Stimulated activated effector memory CD8-positive, alpha-beta T cell treated with anti-CD3 and anti-CD28 coated beads, Interleukin-12 subunit alpha, Interleukin-12 subunit beta, amount 100 ng/mL, for 72 hours (primary cell): ENCODE results near the gene AP3M1.
"Not testable (repeated sequence)": the region's sequence is repeated elsewhere in the genome, so short reads cannot be mapped to it uniquely, and the experiment has no call there.

ENCODE experiments used
- ATAC-seq: fragments of 150-1000 bp; cut with Tn5 transposase; 2 replicates; pipeline ENCODE4 v1.10.0; 2021
- DNase-seq, 2 donors: peaks; one replicate each; pipeline ENCODE4 v3.0.0; 2021 to 2022; ENCODE audit warnings: low spot score in 2 of 2
- H3K27ac Mint-ChIP-seq: one replicate; pipeline ENCODE4 v1.8.0; 2022; ENCODE audit warnings: mild to moderate bottlenecking, mixed read lengths
- H3K36me3 Mint-ChIP-seq: one replicate; pipeline ENCODE4 v1.8.0; 2022; ENCODE audit warnings: mild to moderate bottlenecking, mixed read lengths
- H3K4me1 Mint-ChIP-seq: one replicate; pipeline ENCODE4 v1.8.0; 2022; ENCODE audit warnings: mixed read lengths
- H3K4me3 Mint-ChIP-seq: one replicate; pipeline ENCODE4 v1.8.0; 2022; ENCODE audit warnings: mild to moderate bottlenecking, mixed read lengths
- H3K9me3 Mint-ChIP-seq: one replicate; pipeline ENCODE4 v1.8.0; 2022; ENCODE audit warnings: mixed read lengths

Gene AP3M1, protein sequence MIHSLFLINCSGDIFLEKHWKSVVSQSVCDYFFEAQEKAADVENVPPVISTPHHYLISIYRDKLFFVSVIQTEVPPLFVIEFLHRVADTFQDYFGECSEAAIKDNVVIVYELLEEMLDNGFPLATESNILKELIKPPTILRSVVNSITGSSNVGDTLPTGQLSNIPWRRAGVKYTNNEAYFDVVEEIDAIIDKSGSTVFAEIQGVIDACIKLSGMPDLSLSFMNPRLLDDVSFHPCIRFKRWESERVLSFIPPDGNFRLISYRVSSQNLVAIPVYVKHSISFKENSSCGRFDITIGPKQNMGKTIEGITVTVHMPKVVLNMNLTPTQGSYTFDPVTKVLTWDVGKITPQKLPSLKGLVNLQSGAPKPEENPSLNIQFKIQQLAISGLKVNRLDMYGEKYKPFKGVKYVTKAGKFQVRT

GRCh38 chr10:74150204-74150989 is at the start of gene AP3M1:
Gene AP3M1 (minus strand): TSS chr10:74150828. CDS start chr10:74138379, 12,449 bp downstream.
- Mint-ChIP-seq H3K27ac (no peak within 1 kb of the TSS), H3K9me3 (no peaks in the 10 kb centered on the region), H3K36me3 (peaks cover 23% of the 10 kb centered on the region), H3K4me1 (peaks cover 37% of the 10 kb centered on the region), H3K4me3 (no peak within 1 kb of the TSS)
- DNase-seq (peak; percentile 68 to 86), ATAC-seq (peak; percentile 77)

GRCh38 chr10:74199315-74199714 is 48.7 kb upstream of the AP3M1 start:
- ATAC-seq = no peak
- H3K36me3 Mint-ChIP-seq = peaks cover 37% of the 10 kb centered on the region
- peaks cover 9% of the 10 kb centered on the region for H3K4me1 Mint-ChIP-seq
- no peak overlapping the region for H3K27ac Mint-ChIP-seq
- H3K4me3 Mint-ChIP-seq = no peak overlapping the region
- H3K9me3 Mint-ChIP-seq = no peaks in the 10 kb centered on the region
- DNase-seq = no peak

DNA sequence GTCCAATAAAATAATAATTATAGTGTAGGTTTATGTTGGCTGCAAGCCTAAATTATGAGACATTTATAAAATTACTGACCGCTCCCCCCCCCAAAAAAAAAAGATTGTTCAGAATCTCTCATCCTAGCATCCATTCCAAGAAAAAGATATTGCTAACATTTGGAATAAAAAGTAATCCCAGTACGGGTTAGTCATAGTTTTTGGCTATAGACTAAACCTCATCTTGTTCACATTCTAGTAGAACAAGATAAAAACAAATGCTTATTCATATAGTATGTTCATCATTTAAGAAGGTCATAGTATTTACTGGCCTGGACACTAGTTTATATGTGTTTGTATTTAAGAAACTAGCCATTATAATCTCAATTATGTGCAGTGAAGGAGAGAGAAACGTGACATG is 44.4 kb upstream of the AP3M1 start:
- ATAC-seq = no peak
- no peak overlapping the region for H3K4me3 Mint-ChIP-seq

DNA sequence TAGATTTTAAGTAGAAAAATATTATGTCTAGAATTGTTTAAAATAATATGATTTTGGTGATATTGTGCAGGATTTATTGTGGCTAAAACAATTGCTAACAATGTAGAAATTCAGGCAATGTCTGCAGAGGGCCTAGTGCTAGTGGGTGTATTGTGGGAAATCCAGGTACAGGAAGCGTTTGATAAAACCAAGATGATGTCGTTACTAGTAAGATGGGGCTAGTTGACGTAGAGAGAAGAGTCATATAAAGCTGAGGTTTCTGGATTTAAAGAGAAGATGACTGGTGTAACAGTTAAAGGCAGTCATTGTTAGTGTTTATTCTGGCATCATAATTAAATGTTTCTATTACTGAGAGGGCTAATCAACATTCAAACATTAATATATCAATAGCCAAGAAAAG is 43.9 kb upstream of the AP3M1 start:
- H3K4me3 Mint-ChIP-seq = no peak overlapping the region
- peaks cover 33% of the 10 kb centered on the region for H3K4me1 Mint-ChIP-seq
- no peak overlapping the region for H3K27ac Mint-ChIP-seq
- ATAC-seq (peak; percentile 93), DNase-seq (no peak)
- no peaks in the 10 kb centered on the region for H3K9me3 Mint-ChIP-seq
- H3K36me3 Mint-ChIP-seq = no peaks in the 10 kb centered on the region

More for the DNA sequence above, 44.4 kb upstream of the AP3M1 start:
- Mint-ChIP-seq H3K9me3 (no peaks in the 10 kb centered on the region), H3K4me1 (peaks cover 28% of the 10 kb centered on the region), H3K36me3 (no peaks in the 10 kb centered on the region), H3K27ac (no peak overlapping the region)
- DNase-seq = no peak

DNA sequence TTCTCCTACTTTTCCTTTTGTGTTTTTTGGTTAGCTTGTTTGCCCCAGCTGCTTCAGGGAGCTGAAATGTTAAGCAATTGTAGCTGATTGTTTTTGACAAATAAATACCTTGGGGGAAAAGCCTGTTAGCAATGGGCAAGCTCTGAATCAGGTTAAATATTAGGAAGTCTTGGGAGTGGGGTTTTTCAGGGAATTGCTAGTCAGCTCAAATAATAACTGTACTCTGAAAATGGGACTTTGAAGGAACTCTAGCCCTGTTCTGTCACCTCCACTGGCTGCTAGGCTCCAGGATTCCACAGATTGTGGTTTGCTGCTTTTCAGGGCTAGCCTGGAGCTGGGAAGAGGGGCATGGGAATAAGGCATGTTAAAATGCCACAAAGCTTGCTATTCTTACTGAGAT is 39.9 kb upstream of the AP3M1 start:
- Mint-ChIP-seq H3K4me3 (peak overlapping the region; percentile 52), H3K27ac (peak overlapping the region; percentile 91), H3K4me1 (peaks cover 52% of the 10 kb centered on the region), H3K9me3 (no peaks in the 10 kb centered on the region), H3K36me3 (no peaks in the 10 kb centered on the region)
- ATAC-seq (no peak), DNase-seq (no peak)

GRCh38 chr10:74189999-74190421 is 39.4 kb upstream of the AP3M1 start:
- Mint-ChIP-seq H3K36me3 (no peaks in the 10 kb centered on the region), H3K4me3 (peak overlapping the region; percentile 52), H3K4me1 (peaks cover 53% of the 10 kb centered on the region), H3K9me3 (no peaks in the 10 kb centered on the region), H3K27ac (peak overlapping the region; percentile 91)
- ATAC-seq = peak; percentile 85
- no peak for DNase-seq

DNA sequence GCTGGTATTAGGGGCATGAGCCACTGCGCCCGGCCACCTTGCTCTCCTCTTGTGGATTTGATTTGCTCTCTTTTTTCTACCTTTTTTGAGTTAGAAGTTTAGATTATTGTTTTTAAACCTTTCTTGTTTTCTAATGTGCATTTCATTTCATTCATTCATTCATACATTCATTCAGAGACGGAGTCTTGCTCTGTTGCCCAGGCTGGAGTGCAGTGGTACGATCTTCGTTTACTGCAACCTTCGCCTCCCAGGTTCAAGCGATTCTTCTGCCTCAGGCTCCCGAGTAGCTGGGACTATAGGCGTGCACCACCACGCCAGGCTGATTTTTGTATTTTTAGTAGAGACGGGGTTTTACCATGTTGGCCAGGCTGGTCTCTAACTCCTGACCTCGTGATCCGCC is 38.0 kb upstream of the AP3M1 start:
- not testable (repeated sequence) for H3K27ac Mint-ChIP-seq, H3K36me3 Mint-ChIP-seq, H3K9me3 Mint-ChIP-seq, H3K4me3 Mint-ChIP-seq, ATAC-seq, DNase-seq
- H3K4me1 Mint-ChIP-seq = peaks cover 42% of the 10 kb centered on the region

GRCh38 chr10:74187237-74187636 is 36.6 kb upstream of the AP3M1 start:
- Mint-ChIP-seq H3K36me3 (no peaks in the 10 kb centered on the region), H3K4me1 (peaks cover 38% of the 10 kb centered on the region), H3K4me3 (no peak overlapping the region), H3K27ac (no peak overlapping the region), H3K9me3 (no peaks in the 10 kb centered on the region)
- ATAC-seq (no peak), DNase-seq (no peak)

DNA sequence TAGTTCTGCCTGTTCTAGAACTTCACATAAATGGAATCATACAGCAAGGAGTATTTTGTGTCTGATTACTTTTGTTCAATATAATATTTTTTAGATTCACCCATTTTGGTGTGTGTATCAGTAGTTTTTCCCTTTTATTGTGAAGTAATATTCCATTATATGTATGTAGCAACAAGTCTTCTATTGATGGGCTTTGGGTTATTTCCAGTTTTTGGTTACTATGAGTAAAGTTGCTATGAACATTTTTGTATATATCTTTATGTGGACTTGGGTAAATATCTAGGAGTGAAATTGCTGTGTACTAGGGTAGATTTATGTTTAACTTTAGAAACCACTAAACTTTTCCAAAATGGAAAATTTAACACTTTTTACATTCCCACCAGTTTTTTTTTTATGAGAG is 36.0 kb upstream of the AP3M1 start:
- no peak overlapping the region for H3K27ac Mint-ChIP-seq
- H3K9me3 Mint-ChIP-seq = no peaks in the 10 kb centered on the region
- H3K4me1 Mint-ChIP-seq = peaks cover 42% of the 10 kb centered on the region
- DNase-seq (no peak), ATAC-seq (no peak)
- H3K4me3 Mint-ChIP-seq = no peak overlapping the region
- H3K36me3 Mint-ChIP-seq = no peaks in the 10 kb centered on the region

DNA sequence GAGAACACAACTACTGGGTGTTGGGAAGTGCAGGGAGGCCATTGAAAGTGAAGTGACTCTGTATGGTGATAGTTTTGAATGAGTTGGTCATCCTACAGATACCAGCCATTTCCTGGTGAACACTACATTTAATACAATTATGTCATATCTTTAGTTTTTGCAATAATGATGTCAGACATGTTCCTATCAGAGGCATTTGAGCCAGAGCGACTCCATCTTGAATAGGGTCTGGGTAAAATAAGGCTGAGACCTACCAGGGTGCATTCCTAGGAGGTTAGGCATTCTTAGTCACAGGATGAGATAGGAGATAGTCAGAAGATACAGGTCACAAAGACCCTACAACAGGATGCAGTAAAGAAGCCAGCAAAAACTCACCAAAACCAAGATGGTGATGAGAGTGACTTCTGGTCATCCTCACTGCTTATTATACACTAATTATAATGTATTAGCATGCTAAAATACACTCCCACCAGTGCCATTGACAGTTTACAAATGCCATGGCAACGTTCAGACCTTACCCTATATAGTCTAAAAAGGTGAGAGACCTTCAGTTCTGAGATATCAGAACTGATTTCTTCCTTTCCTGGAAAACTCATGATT is 28.6 kb upstream of the AP3M1 start:
- Mint-ChIP-seq H3K9me3 (no peaks in the 10 kb centered on the region), H3K27ac (no peak overlapping the region), H3K4me1 (peaks cover 30% of the 10 kb centered on the region), H3K36me3 (peaks cover 11% of the 10 kb centered on the region), H3K4me3 (peak overlapping the region; percentile 87)
- no peak for DNase-seq
- ATAC-seq = no peak

- no peak overlapping the region for H3K27ac Mint-ChIP-seq
- no peaks in the 10 kb centered on the region for H3K9me3 Mint-ChIP-seq
- DNase-seq (no peak), ATAC-seq (no peak)
- H3K36me3 Mint-ChIP-seq = peaks cover 11% of the 10 kb centered on the region
- H3K4me1 Mint-ChIP-seq = peaks cover 30% of the 10 kb centered on the region
- peak overlapping the region; percentile 87 for H3K4me3 Mint-ChIP-seq
Measured at GRCh38 chr10:74178042-74178791, 27.6 kb upstream of the AP3M1 start.

GRCh38 chr10:74177140-74177677 is 26.6 kb upstream of the AP3M1 start:
- peak overlapping the region; percentile 87 for H3K4me3 Mint-ChIP-seq
- peak overlapping the region; percentile 97 for H3K27ac Mint-ChIP-seq
- ATAC-seq = peak; percentile 56
- peaks cover 11% of the 10 kb centered on the region for H3K36me3 Mint-ChIP-seq
- DNase-seq = no peak
- H3K4me1 Mint-ChIP-seq = peaks cover 30% of the 10 kb centered on the region
- no peaks in the 10 kb centered on the region for H3K9me3 Mint-ChIP-seq

DNA sequence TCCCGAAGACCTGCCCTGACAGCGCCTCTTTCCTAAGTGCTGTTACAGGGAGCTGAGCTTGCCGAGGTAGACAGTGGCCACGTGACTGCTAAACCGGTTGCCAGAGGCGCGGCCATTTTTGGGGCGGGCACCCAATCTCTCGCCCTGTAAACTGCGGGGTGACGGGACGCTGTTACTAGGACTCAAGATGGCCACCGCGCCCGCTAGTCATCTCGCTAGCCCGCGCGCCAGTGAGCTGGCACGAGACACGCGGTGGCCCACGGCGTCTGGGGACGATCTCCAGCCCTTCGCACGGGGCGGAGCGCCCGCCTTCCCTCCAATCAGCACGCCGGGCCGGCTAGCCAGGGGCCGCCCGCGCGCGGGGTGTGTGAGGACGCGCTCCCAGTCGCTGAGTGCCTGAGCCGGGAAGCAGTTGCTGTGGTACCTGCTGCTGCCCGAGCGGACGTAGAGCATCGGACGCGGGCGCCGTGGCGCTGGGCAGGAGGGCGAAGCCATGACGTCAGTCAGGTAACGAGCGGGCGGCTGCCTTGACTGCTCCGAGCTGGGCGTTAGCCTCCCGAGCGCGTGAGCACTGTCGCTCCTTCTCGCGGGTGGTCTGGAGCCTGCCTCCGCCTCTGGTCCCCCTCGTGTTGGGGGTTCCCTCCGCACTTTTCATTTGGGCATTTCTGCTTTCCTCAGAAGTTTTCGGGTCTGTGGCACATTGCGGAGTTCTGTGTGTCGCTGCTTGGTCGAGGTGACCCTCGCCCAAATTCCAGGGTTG is 25.9 kb upstream of the AP3M1 start:
- Mint-ChIP-seq H3K4me3 (peak overlapping the region; percentile 87), H3K9me3 (no peaks in the 10 kb centered on the region), H3K27ac (peak overlapping the region; percentile 97), H3K36me3 (peaks cover 11% of the 10 kb centered on the region), H3K4me1 (peaks cover 25% of the 10 kb centered on the region)
- peak; percentile 95 for ATAC-seq
- DNase-seq = peak; percentile 89 to 97
